Cardiac muscle cell (in vitro differentiated cells and primary cell): ENCODE data around the gene POLQ. TPM values are rescaled to one million over a fixed set of nuclear protein-coding genes. Genes with fewer than 3 reads are reported as not detected.
A peak's percentile ranks its signal among the peaks of the same experiment; 100 is the strongest.

Experiments used
- DNase-seq, 2 donors: peaks; one replicate each; pipeline versions ENCODE4 v3.0.0 to v3.0.0-alpha.2; 2010 to 2017; ENCODE audit warnings: low read depth in 1 of 2, low spot score in 1 of 2
- H3K27ac ChIP-seq: fragments of 200-600 bp; sonication (generic); 2 replicates; pipeline ENCODE4 v1.5.1; 2016
- H3K27me3 ChIP-seq: fragments of 200-600 bp; sonication (generic); 2 replicates; pipeline ENCODE4 v1.6.0; 2016; ENCODE audit warnings: control low read depth
- H3K36me3 ChIP-seq: fragments of 200-600 bp; sonication (generic); 2 replicates; pipeline ENCODE4 v1.5.1; 2016; ENCODE audit warnings: control low read depth
- H3K4me1 ChIP-seq: fragments of 200-600 bp; sonication (generic); 2 replicates; pipeline ENCODE4 v1.8.1; 2017; ENCODE audit warnings: low read depth, mild to moderate bottlenecking, mixed run types
- H3K4me3 ChIP-seq: fragments of 200-600 bp; sonication (generic); 2 replicates; pipeline ENCODE4 v1.5.1; 2016; ENCODE audit warnings: mild to moderate bottlenecking
- H3K9me3 ChIP-seq: fragments of 200-600 bp; sonication (generic); 2 replicates; pipeline ENCODE4 v1.5.1; 2017; ENCODE audit warnings: low read depth, mild to moderate bottlenecking, control low read depth
- CTCF ChIP-seq: IDR thresholded peaks from 2 replicates; pipeline ENCODE4 v1.5.1; 2012; ENCODE audit warnings: low read depth, mild to moderate bottlenecking, low read length
- polyA plus RNA-seq: library from polyadenylated mRNA; unstranded; fragments of >200 nt; fragmentation: Nextera tagmentation; extraction: Ambion mirVana; gene quantifications from 2 replicates; pipeline ENCODE4 v1.2.1, GENCODE V29; 2016
- total RNA-seq: library from RNA; depleted of rRNA; stranded (reverse); fragments of >200 nt; gene quantifications from 2 replicates; pipeline ENCODE4 v1.2.3, GENCODE V29; 2016

POLQ gene
- total and polyA plus RNA-seq, 2 experiments from 2014 or later = 2.2 to 7.1 TPM

- no peaks in the 10 kb centered on the region for H3K27me3 ChIP-seq
- no peaks in the 10 kb centered on the region for H3K36me3 ChIP-seq
- H3K9me3 ChIP-seq = no peaks in the 10 kb centered on the region
- TF ChIP-seq CTCF = no peak
- peaks cover 7% of the 10 kb centered on the region for H3K4me1 ChIP-seq
- H3K4me3 ChIP-seq = no peak overlapping the region
- no peak overlapping the region for H3K27ac ChIP-seq
- DNase-seq = no peak
These were observed 7.0 kb upstream of the POLQ start for GRCh38 chr3:121552797-121553196.

- DNase-seq = peak in 1 of 2 donors; percentile 19
- Histone ChIP-seq H3K4me3 (no peak overlapping the region), H3K4me1 (peaks cover 7% of the 10 kb centered on the region), H3K9me3 (no peaks in the 10 kb centered on the region), H3K36me3 (no peaks in the 10 kb centered on the region), H3K27ac (no peak overlapping the region), H3K27me3 (no peaks in the 10 kb centered on the region)
- no peak for TF ChIP-seq CTCF
These were observed 6.6 kb upstream of the POLQ start for GRCh38 chr3:121552379-121552778.

- no peak for TF ChIP-seq CTCF
- no peaks in the 10 kb centered on the region for H3K36me3 ChIP-seq
- H3K4me3 ChIP-seq = peak overlapping the region; percentile 53
- H3K27ac ChIP-seq = no peak overlapping the region
- peak; percentile 1 to 12 for DNase-seq
- H3K9me3 ChIP-seq = no peaks in the 10 kb centered on the region
- no peaks in the 10 kb centered on the region for H3K4me1 ChIP-seq
- H3K27me3 ChIP-seq = no peaks in the 10 kb centered on the region
These were observed 677 bp downstream of the POLQ start for GRCh38 chr3:121545049-121545573.

- H3K9me3 ChIP-seq = no peaks in the 10 kb centered on the region
- H3K27me3 ChIP-seq = no peaks in the 10 kb centered on the region
- DNase-seq = no peak
- no peaks in the 10 kb centered on the region for H3K4me1 ChIP-seq
- no peak for TF ChIP-seq CTCF
- no peak overlapping the region for H3K27ac ChIP-seq
- H3K36me3 ChIP-seq = no peaks in the 10 kb centered on the region
- H3K4me3 ChIP-seq = no peak overlapping the region
These were observed 2.9 kb downstream of the POLQ start for GRCh38 chr3:121542924-121543323.

GRCh38 chr3:121531269-121531668 is 14.5 kb downstream of the POLQ start:
- TF ChIP-seq CTCF = no peak
- no peak overlapping the region for H3K27ac ChIP-seq
- H3K36me3 ChIP-seq = peaks cover 3% of the 10 kb centered on the region
- no peak for DNase-seq
- H3K27me3 ChIP-seq = no peaks in the 10 kb centered on the region
- no peaks in the 10 kb centered on the region for H3K4me1 ChIP-seq
- no peak overlapping the region for H3K4me3 ChIP-seq
- H3K9me3 ChIP-seq = no peaks in the 10 kb centered on the region
